Activated CD8-positive, alpha-beta memory T cell treated with anti-CD3 and anti-CD28 coated beads, Interleukin-2, amount 50 U/mL, for 24 hours (primary cell): ENCODE measurements around the gene DPP6.
A peak's percentile ranks its signal among the peaks of the same experiment; 100 is the strongest.
"Not testable (repeated sequence)": the region's sequence is repeated elsewhere in the genome, so short reads cannot be mapped to it uniquely, and the experiment has no call there.

ENCODE experiments used
- DNase-seq: peaks from one replicate; pipeline ENCODE4 v3.0.0-alpha.2; 2020; ENCODE audit errors: extremely low read depth

Gene DPP6

GRCh38 chr7:154909241-154910105 lies 857.3 kb downstream of the DPP6 start:
- DNase-seq = no peak

GRCh38 chr7:154910125-154910524 lies 857.9 kb downstream of the DPP6 start:
- no peak for DNase-seq

GRCh38 chr7:154910977-154911376 lies 858.8 kb downstream of the DPP6 start:
- DNase-seq = no peak

GRCh38 chr7:154911411-154911810 lies 859.2 kb downstream of the DPP6 start:
- DNase-seq = no peak

- DNase-seq = no peak
These were observed 859.8 kb downstream of the DPP6 start for GRCh38 chr7:154911862-154912455.

GRCh38 chr7:154912871-154913637 lies 860.9 kb downstream of the DPP6 start:
- no peak for DNase-seq

GRCh38 chr7:154913638-154914307 lies 861.6 kb downstream of the DPP6 start:
- DNase-seq = peak; percentile 75

- DNase-seq = no peak
These were observed 862.3 kb downstream of the DPP6 start for GRCh38 chr7:154914308-154914995.

GRCh38 chr7:154914996-154915380 lies 862.8 kb downstream of the DPP6 start:
- DNase-seq = no peak

- DNase-seq = no peak
These were observed 863.4 kb downstream of the DPP6 start for GRCh38 chr7:154915600-154915999.

GRCh38 chr7:154916381-154916780 lies 864.2 kb downstream of the DPP6 start:
- no peak for DNase-seq

GRCh38 chr7:154916856-154917807 lies 864.9 kb downstream of the DPP6 start:
- DNase-seq = no peak

- DNase-seq = no peak
These were observed 865.6 kb downstream of the DPP6 start for GRCh38 chr7:154917808-154918160.

GRCh38 chr7:154918266-154918665 lies 866.1 kb downstream of the DPP6 start:
- no peak for DNase-seq

GRCh38 chr7:154918741-154919140 lies 866.5 kb downstream of the DPP6 start:
- DNase-seq = no peak

GRCh38 chr7:154919344-154920225 lies 867.4 kb downstream of the DPP6 start:
- no peak for DNase-seq

GRCh38 chr7:154922472-154922871 lies 870.3 kb downstream of the DPP6 start:
- not testable (repeated sequence) for DNase-seq

- peak; percentile 63 for DNase-seq
These were observed 875.5 kb downstream of the DPP6 start for GRCh38 chr7:154927624-154928125.
